Smooth muscle cell (in vitro differentiated cells): ENCODE results near the gene ALB. TPM values are rescaled to one million over a fixed set of nuclear protein-coding genes. Genes with fewer than 3 reads are reported as not detected.
A peak's percentile ranks its signal among the peaks of the same experiment; 100 is the strongest.

ENCODE experiments used
- DNase-seq: peaks from one replicate; lab custom pipeline; 2025; ENCODE audit not compliant: unreplicated experiment; lab: John Stamatoyannopoulos, UW
- H2AFZ ChIP-seq: fragments of 200-600 bp; sonication (generic); 2 replicates; pipeline ENCODE4 v1.6.0; 2016; ENCODE audit warnings: antibody characterized with exemption, low read depth, mild to moderate bottlenecking
- H3F3A ChIP-seq: fragments of 200-600 bp; sonication (generic); 2 replicates; pipeline ENCODE4 v1.6.0; 2017; ENCODE audit warnings: antibody characterized with exemption, low read depth
- H3K27ac ChIP-seq: fragments of 200-600 bp; sonication (generic); 2 replicates; pipeline ENCODE4 v1.5.1; 2016; ENCODE audit warnings: low read depth, mild to moderate bottlenecking
- H3K27me3 ChIP-seq: fragments of 200-600 bp; sonication (generic); 2 replicates; pipeline ENCODE4 v1.6.1; 2016; ENCODE audit warnings: low read depth, mild to moderate bottlenecking
- H3K36me3 ChIP-seq: fragments of 200-600 bp; sonication (generic); 2 replicates; pipeline ENCODE4 v1.5.1; 2016; ENCODE audit warnings: low read depth
- H3K4me1 ChIP-seq: fragments of 200-600 bp; sonication (generic); 2 replicates; pipeline ENCODE4 v1.5.1; 2016; ENCODE audit warnings: low read depth
- H3K4me2 ChIP-seq: fragments of 200-600 bp; sonication (generic); 2 replicates; pipeline ENCODE4 v1.6.0; 2016; ENCODE audit warnings: mild to moderate bottlenecking
- H3K4me3 ChIP-seq: fragments of 200-600 bp; sonication (generic); 2 replicates; pipeline ENCODE4 v1.5.1; 2016; ENCODE audit warnings: mild to moderate bottlenecking
- H3K79me2 ChIP-seq: fragments of 200-600 bp; sonication (generic); 2 replicates; pipeline ENCODE4 v1.6.0; 2016; ENCODE audit warnings: low read depth, mild to moderate bottlenecking
- H3K9ac ChIP-seq: fragments of 200-600 bp; sonication (generic); 2 replicates; pipeline ENCODE4 v1.6.0; 2016; ENCODE audit warnings: low read depth
- H3K9me3 ChIP-seq: fragments of 200-600 bp; sonication (generic); replicated peaks from 2 replicates; pipeline ENCODE4 v1.5.1; 2016; ENCODE audit warnings: low read depth
- H4K20me1 ChIP-seq: fragments of 200-600 bp; sonication (generic); 2 replicates; pipeline ENCODE4 v1.6.0; 2016; ENCODE audit warnings: low read depth
- WGBS: methylation state at CpG from one replicate; pipeline ENCODE4 v1.1.7; 2016; ENCODE audit warnings: low lambda C conversion rate; 5-methylcytosine and 5-hydroxymethylcytosine counted together
- polyA plus RNA-seq: library from polyadenylated mRNA; unstranded; fragments of >200 nt; fragmentation: Nextera tagmentation; extraction: Ambion mirVana; gene quantifications from 2 replicates; pipeline ENCODE4 v1.2.1, GENCODE V29; 2016
- total RNA-seq: library from RNA; depleted of rRNA; stranded (reverse); fragments of >200 nt; gene quantifications from 2 replicates; pipeline ENCODE4 v1.2.3, GENCODE V29; 2014
- TF ChIP-seq, protein P1 (sequence below): fragments of 200-600 bp; sonication (generic); IDR thresholded peaks from 2 replicates; pipeline ENCODE4 v1.5.1; 2017; ENCODE audit warnings: borderline replicate concordance, mild to moderate bottlenecking, antibody characterized with exemption; ENCODE audit not compliant: insufficient read depth, poor library complexity, severe bottlenecking

Gene ALB
- total and polyA plus RNA-seq, 2 experiments from 2014 or later, result 0.85 to 4.8 TPM

DNA sequence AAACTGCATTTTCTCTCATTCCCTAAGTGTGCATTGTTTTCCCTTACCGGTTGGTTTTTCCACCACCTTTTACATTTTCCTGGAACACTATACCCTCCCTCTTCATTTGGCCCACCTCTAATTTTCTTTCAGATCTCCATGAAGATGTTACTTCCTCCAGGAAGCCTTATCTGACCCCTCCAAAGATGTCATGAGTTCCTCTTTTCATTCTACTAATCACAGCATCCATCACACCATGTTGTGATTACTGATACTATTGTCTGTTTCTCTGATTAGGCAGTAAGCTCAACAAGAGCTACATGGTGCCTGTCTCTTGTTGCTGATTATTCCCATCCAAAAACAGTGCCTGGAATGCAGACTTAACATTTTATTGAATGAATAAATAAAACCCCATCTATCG, 29.1 kb downstream of the ALB start:
- TF ChIP-seq, protein P1, sequence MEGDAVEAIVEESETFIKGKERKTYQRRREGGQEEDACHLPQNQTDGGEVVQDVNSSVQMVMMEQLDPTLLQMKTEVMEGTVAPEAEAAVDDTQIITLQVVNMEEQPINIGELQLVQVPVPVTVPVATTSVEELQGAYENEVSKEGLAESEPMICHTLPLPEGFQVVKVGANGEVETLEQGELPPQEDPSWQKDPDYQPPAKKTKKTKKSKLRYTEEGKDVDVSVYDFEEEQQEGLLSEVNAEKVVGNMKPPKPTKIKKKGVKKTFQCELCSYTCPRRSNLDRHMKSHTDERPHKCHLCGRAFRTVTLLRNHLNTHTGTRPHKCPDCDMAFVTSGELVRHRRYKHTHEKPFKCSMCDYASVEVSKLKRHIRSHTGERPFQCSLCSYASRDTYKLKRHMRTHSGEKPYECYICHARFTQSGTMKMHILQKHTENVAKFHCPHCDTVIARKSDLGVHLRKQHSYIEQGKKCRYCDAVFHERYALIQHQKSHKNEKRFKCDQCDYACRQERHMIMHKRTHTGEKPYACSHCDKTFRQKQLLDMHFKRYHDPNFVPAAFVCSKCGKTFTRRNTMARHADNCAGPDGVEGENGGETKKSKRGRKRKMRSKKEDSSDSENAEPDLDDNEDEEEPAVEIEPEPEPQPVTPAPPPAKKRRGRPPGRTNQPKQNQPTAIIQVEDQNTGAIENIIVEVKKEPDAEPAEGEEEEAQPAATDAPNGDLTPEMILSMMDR, result no peak
- Histone ChIP-seq H3K4me2 (no peak overlapping the region), H3F3A (no peaks in the 10 kb centered on the region), H3K4me1 (no peaks in the 10 kb centered on the region), H3K79me2 (no peaks in the 10 kb centered on the region), H3K36me3 (no peaks in the 10 kb centered on the region), H3K4me3 (no peak overlapping the region), H3K27me3 (no peaks in the 10 kb centered on the region), H3K9ac (no peak overlapping the region), H2AFZ (no peak overlapping the region), H3K27ac (no peak overlapping the region), H3K9me3 (no peaks in the 10 kb centered on the region), H4K20me1 (no peaks in the 10 kb centered on the region)
- WGBS, result 73% methylated on average over 2 of the region's 2 CpGs
- DNase-seq, result no peak

DNA sequence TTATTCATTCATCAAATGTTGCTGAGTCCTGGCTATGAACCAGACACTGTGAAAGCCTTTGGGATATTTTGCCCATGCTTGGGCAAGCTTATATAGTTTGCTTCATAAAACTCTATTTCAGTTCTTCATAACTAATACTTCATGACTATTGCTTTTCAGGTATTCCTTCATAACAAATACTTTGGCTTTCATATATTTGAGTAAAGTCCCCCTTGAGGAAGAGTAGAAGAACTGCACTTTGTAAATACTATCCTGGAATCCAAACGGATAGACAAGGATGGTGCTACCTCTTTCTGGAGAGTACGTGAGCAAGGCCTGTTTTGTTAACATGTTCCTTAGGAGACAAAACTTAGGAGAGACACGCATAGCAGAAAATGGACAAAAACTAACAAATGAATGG, 30.2 kb downstream of the ALB start:
- WGBS, result 53% methylated on average over 3 of the region's 3 CpGs
- TF ChIP-seq, protein P1, result peak; percentile 49
- no peaks in the 10 kb centered on the region for H3K4me1 ChIP-seq
- H4K20me1 ChIP-seq, result no peaks in the 10 kb centered on the region
- H3K9ac ChIP-seq, result no peak overlapping the region
- no peak for DNase-seq
- H3K9me3 ChIP-seq, result no peaks in the 10 kb centered on the region
- no peak overlapping the region for H2AFZ ChIP-seq
- H3K4me2 ChIP-seq, result no peak overlapping the region
- no peak overlapping the region for H3K4me3 ChIP-seq
- H3K27me3 ChIP-seq, result no peaks in the 10 kb centered on the region
- H3K27ac ChIP-seq, result no peak overlapping the region
- no peaks in the 10 kb centered on the region for H3K36me3 ChIP-seq
- H3K79me2 ChIP-seq, result no peaks in the 10 kb centered on the region
- no peaks in the 10 kb centered on the region for H3F3A ChIP-seq

DNA sequence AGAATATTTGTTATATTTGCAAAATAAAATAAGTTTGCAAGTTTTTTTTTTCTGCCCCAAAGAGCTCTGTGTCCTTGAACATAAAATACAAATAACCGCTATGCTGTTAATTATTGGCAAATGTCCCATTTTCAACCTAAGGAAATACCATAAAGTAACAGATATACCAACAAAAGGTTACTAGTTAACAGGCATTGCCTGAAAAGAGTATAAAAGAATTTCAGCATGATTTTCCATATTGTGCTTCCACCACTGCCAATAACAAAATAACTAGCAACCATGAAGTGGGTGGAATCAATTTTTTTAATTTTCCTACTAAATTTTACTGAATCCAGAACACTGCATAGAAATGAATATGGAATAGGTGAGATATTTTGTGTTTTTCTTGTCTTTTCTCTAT, 31.9 kb downstream of the ALB start, which contains the start of gene AFP:
Gene AFP (plus strand): TSS at position 238 of the 400 bp plus-strand sequence. CDS start 42 bp downstream, at position 280.
- no peaks in the 10 kb centered on the region for H3K4me1 ChIP-seq
- TF ChIP-seq, protein P1, result no peak
- no peaks in the 10 kb centered on the region for H3K79me2 ChIP-seq
- H3K9ac ChIP-seq, result no peak within 1 kb of the TSS
- H3K9me3 ChIP-seq, result no peaks in the 10 kb centered on the region
- H3F3A ChIP-seq, result no peaks in the 10 kb centered on the region
- no peaks in the 10 kb centered on the region for H3K36me3 ChIP-seq
- DNase-seq, result no peak
- peak within 1 kb of the TSS; percentile 40 for H3K4me3 ChIP-seq
- no peak within 1 kb of the TSS for H3K27ac ChIP-seq
- no peaks in the 10 kb centered on the region for H4K20me1 ChIP-seq
- H3K4me2 ChIP-seq, result no peak within 1 kb of the TSS
- no peaks in the 10 kb centered on the region for H3K27me3 ChIP-seq
- no peak within 1 kb of the TSS for H2AFZ ChIP-seq
- 100% methylated on average over 1 of the region's 1 CpG for WGBS
